Measurements from ENCODE around the gene GPR157.
A peak's percentile ranks its signal among the peaks of the same experiment; 100 is the strongest.
"Not testable (repeated sequence)": the region's sequence is repeated elsewhere in the genome, so short reads cannot be mapped to it uniquely, and the experiment has no call there.

Gene GPR157

DNA sequence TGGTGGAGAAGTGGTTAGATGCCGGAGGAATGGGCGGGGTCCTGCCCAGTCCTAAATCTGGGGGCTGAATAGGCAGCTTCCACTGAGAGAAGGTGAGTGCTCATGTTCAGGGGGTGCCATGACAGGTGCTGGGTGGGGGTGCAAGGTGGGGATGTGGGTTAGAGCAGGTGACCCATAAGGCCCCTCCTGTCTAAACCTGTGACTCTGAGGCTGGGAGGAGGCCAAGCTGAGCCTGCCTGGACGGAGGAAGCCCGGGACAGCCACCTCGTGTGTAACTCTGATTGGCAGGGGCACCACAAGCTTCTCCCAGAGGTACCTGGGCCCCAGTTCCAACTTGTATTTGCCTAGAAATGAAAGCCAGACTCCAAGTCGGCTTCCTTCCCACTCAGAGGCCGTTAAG lies 10.7 kb downstream of the GPR157 start:
- DNase-seq (ENCODE audit: low spot score): no peak

DNA sequence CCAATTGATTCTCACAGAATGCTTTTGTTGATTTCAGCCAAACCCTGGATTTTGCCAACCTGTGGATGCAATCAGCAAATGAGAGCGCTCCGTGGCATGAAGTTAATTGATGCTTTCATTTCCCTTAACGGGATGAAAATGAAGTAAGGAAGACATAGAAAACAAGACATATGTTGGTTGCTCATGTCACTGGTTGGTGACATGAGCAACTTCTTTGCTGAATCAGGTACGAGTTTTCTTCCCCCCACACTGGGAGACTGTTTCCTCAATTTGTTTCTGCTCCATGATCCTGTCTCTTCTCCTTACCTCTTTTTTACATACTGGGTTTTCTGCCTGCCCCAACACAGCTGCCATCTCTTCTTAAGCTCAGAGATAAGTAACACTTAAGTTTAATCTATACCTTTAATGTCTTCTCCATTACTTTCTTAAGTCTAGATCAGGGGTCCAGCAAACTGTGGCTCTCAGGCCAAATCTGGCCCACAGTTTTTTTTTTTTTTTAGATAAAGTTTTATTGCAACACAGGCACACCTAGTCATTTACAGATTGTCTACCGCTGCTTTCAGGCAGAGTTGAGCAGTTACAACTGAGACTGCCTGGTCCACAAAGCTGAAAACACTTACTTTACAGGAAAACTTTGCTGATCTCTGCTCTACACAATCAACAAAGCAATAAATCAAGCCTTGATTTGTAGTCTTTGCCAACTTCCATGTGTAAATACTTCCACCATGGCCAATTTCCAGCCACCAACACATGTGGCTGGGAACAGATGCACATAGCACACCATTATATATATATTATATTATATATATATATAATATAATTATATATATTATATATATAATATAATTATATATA lies 13.3 kb downstream of the GPR157 start:
- DNase-seq (ENCODE audit: low spot score): no peak

DNA sequence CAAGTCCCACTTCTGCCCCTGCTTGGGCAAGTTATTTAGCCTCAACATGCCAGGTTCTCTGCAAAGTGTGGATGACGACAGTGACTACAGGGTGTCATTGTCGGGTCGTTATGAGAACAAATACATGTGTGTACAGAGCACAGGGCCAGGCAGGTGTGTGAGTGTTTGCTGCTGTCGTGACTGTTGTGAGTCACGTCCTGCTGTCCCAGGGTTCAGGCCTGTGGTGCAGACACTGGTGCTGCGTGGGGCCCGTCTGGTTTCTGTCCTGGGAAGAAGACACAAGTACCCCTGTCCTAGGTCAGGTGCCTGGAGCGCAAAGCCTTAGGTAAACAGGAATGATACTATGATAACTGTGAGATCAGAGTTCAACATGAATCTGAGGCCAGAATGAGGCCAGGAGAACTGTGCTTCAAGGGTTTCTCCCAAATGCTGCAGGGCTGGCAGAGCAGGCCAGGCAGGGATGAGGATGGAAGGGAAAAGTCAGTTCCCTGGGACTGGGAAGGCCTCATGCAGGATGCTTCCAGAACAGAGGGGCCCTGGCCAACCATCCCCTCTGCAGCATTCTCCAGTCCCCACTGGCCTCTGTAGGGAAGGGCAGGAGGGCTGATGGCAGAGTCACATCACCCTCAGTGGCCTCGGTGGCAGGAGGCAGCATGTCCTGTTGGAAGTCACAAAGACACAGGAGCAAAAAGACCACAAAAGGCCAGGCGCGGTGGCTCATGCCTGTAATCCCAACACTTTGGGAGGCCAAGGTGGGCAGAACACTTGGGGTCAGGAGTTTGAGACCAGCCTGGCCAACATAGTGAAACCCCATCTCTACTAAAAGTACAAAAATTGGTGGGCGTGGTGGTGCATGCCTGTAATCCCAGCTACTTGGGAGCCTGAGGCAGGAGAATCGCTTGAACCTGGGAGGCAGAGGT lies 15.7 kb downstream of the GPR157 start:
- DNase-seq (ENCODE audit: low spot score): no peak

DNA sequence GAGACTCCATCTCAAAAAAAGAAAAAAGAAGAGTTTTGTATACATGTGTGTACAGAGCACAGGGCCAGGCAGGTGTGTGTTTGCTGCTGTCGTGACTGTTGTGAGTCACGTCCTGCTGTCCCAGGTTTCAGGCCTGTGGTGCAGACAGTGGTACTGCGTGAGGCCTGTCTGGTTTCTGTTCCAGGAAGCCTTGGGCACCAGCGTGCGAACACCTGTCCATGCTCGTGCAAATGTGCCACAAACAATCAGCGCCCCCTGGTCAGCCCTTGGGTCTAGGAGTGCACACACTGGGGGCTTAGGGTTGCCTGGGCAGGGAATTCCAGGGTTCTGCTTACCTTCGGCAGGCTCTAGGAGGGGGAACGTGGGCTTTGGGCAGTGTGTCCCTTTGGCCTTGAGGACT lies 16.9 kb downstream of the GPR157 start:
- DNase-seq (ENCODE audit: low spot score): no peak

DNA sequence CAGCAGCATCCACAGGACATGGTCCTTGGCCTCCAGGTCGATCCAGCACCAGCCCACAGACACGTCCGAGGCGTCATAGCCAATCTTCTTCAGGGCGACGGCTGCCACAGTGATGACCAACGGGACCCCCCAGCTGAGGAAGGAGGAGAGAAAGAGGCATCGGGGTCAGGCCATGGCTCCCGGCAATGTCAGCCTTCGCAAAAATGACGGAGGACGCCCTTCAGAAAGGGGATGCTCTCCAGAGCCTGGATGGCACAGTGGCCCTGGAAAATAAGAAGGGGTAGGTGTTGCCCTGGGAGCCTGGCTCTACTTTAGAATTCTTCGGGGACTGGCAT lies 17.6 kb downstream of the GPR157 start:
- no peak for DNase-seq (ENCODE audit: low spot score)

DNA sequence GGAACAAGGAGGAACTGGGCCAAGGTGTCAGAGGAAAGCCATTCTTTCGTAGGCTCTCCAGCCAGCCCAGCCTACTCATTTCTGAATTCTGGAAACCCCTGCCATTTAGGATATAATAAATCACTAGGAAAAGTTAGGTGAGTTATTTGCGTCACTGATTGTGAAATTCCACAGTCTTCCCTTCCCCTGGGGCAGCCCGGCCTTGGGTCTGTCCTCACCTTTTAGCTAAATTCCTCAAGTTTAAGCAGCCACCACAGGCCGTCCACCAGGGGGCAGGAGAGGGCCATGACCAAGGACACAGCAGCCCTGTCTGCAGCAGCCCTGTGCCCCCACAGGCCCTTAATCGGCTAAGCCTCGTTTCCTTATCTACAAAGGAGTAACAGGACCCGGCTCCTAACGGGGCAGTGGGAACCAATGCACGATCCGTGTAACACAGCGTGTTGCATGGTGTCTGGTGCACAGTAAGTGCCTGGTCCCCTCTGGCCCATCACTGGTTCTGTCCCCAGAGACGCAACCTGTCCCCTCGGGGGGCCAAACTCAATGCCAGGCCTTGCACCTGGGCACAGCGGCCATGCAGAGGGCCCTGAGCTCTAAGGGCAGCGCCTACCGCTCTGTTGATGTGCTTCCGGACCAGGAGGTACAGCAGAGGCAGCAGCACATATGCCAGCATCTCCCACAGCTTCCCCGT lies 18.1 kb downstream of the GPR157 start:
- peak; percentile 85 for DNase-seq (ENCODE audit: low spot score)

DNA sequence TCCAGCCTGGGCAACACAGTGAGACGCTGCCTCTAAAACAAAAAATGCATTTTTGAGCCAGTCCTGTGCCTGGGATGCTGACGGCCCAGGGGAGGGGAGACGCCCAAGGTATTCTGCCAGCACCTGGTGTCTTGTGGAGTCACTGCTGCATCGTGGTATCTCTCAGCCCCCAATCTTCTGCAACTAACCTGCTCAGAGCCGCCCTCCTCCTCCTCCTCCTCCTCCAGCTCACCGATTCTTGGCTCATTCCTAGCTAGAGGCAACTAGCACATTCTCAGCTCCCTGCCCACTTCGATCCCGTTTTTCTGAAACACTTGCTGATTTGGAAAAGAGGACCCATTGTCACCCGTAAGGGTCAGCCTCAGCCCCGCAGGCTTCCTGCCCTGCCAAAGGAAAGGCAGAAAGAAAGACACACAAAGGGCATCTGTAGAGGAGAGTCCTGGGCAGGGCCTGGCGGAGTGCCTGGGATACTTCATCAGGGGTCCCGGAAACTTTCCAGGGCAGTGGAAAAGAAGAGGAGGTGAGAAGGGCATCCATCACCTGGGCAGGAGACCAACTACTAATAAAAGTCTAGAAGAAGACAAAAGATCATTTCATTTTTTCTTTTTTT lies 20.7 kb downstream of the GPR157 start:
- DNase-seq (ENCODE audit: low spot score): no peak

DNA sequence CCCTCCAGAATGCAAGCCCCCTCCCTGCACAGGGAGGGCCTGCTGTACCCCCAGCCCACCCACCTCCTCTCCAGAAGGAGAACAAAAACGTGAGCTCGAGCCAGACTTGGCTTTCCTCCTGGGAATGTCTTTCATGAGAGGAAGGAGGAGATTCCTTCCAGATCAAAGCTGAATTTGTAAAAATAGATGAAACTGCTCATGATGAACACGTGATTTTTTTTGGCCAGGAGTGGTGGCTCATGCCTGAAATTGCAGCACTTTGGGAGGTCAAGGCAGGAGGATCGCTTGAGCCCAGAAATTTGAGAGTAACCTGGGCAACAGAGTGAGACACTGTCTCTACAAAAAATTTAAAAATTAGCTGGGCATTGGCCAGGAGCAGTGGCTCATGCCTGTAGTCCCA lies 21.8 kb downstream of the GPR157 start:
- DNase-seq (ENCODE audit: low spot score): no peak

DNA sequence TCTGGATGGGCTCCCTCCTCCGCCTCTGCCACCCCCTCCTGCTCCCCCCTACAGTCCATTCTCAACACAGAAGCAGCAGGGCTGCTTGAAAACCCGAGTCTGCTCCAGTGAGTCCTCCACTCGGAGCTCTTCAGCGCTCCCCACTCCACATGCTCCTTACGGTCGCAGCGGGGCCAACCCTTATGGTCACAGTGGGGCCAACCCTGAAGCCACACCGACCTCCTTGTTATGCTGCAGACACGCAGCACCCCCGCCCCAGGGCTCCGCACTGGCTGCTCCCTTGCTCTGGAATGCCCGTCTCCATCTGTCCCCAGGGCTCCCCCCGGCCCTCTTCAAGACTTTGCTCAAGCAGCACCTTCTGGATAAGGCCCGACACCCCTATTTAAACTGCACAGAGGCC lies 22.6 kb downstream of the GPR157 start:
- no peak for DNase-seq (ENCODE audit: low spot score)

DNA sequence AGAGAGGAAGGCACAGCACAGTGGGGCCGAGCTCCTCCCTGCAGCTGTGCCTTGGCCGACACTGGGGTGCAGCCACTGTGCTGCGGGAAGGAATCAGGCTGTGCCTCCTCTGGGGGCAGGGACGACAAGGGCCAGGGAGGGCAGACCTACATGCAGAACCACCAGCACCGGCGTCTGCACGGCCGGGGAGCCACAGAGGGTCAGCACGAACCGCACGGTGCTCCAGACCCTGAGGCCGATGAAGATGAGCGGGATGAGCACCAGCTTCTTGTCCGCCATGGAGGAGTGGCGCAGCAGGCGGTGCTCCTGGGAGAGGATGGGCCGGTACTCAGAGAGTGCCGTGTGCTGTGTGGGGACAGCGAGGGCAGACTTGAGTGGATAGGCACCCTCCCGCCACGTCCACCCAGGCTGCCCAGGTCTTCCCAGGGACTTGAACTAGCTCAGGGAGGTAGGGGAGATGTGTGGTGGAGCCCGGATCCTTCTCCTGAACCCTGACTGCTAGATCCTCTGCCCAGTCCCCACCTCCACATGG lies 23.5 kb downstream of the GPR157 start:
- no peak for DNase-seq (ENCODE audit: low spot score)

DNA sequence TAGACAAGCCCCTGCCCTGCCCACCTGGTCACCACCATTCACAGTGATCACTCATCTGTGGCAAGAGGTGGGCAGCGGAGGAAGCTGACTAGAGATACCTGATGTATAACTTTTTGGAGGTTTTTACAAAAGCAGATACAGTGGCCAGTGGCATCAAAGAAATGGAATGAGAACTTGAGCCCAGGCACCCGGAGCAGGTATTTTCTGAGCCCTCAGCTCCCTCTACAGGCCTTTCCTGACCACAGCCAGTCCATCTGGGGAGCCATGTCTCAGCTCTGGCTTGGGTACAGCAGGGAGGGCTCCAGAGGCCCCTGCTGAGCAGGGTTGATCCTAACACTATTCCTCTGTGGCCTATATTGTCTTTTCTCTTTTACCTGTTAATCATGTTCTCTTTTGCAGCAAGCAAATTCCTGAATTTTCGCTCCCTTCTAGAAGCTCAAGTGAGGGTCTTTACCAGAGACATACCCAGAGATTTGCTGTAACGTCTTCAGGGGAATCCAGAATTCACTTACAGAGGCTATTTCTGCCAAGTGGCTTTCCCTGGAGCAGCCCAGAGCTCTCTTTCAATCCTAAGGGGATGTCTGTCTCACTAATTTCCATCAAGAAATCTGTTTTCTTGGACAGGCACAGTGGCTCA lies 27.3 kb downstream of the GPR157 start:
- DNase-seq (ENCODE audit: low spot score): peak; percentile 79

DNA sequence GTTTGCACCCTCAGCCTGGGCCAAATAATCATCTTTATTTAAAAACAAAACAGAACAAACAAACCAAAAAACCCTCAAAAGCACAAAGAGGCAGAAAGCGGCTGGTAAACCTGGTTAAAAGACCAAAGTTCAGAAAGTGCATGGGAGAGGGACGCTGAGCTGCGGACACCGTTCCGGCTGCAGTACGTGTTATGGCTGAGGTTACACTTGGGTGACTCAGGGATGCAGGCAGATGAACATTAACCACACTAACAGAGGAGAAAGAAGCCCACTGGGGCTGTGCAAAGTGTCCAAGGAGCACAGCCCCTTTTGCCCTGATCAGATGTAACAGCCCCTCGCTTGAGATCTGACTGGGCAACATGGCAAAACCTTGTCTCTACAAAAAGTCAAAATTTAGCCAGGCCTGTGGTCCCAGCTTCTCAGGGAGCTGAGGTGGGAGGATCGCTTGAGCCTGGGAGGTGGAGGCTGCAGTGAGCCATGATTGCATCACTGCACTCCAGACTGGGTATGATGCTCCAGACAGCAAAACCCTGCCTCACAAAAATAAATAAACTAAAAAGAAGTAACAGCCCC lies 28.3 kb downstream of the GPR157 start:
- DNase-seq (ENCODE audit: low spot score): peak; percentile 27

DNA sequence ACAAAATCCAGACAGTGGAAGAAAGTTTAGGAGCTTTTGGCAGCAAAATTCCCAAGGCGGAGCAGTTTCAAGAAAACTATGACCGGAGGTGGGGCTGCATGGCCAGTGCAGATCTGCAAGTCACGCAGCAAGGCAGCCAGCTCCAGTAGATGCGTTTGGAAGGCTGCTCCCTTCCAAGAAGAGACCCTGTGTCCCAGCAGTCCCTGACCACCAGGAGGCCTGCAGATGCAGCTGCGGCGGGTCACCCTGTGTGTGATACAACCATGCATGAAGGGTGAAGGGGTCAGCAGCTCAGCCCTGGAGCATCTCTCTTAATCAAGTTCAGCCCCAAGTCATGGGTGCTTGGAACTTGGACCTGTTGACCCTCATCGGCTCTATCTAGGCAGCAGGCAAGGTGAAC lies 29.3 kb downstream of the GPR157 start:
- DNase-seq (ENCODE audit: low spot score): no peak

DNA sequence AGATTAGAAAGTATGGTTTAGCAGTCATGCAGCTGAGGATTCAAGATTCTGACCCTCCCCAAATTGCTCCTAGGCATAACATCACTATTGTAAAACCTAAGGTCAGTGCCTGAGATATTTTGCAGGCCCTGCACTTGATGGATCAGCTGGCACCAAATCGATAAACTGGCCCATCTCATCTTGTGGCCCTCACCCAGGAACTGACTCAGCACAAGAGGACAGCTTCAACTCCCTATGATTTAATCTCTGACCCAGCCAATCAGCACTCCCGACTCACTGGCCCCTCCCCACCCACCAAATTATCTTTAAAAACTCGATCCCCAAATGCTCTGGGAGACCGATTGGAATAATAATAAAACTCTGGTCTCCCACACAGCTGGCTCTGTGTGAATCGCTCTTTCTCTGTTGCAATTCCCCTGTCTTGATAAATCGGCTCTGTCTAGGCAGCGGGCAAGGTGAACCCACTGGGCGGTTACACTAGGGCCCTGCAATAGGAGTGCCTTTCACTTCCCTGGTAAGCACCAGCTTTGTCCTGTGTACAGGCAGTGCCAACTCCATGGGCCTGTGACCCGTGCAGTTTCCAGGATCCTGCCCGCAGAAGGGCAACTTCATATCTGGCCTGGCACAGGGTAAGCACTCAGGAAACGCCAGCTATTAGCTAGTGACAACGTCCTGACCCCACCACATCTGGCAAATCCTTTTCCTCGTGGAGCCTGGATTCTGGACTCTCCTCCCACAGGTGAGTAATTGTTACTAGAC lies 30.8 kb downstream of the GPR157 start:
- DNase-seq (ENCODE audit: low spot score): no peak

DNA sequence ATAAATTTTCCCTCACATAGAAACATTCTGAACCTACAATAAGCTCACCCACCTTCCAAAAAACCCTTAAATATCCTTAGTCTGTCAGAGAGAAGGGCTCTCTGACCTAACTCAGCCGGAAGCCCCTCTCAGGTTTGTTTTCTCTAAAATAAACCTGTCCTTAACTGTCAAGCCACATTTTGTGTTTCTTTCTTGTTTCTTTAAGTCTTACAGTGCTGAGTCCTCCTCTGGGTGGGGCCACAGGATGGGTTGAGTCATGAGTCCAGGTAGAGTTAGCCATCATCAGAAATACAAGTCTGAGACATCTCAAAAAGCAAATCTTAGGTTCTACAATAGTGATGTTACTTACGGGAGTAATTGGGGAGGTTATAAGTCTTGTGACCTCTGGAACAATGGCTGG lies 33.1 kb downstream of the GPR157 start:
- no peak for DNase-seq (ENCODE audit: low spot score)

DNA sequence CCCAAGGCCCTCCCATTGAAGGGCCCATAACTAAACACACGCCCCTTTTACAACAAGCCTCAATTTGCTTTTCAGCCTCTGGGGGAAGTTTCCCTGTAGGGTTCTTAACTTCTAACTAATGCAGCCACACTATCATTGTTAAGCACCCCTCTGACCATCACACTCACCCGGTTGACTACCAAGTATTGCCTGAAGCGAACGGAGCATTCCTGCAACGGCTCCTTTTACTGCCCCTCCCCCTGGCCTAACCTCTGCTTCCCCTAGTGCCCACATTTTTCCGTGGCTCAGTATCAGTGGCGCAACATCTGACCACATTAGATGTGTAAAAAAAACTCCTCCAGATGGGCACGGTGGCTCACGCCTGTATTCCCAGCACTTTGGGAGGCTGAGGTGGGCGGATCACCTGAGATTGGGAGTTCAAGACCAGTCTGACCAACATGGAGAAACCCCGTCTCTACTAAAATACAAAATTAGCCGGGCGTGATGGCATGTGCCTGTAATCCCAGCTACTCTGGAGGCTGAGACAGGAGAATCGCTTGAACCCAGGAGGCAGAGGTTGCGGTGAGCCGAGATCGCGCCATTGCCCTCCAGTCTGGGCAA lies 34.8 kb downstream of the GPR157 start:
- DNase-seq (ENCODE audit: low spot score): not testable (repeated sequence)

DNA sequence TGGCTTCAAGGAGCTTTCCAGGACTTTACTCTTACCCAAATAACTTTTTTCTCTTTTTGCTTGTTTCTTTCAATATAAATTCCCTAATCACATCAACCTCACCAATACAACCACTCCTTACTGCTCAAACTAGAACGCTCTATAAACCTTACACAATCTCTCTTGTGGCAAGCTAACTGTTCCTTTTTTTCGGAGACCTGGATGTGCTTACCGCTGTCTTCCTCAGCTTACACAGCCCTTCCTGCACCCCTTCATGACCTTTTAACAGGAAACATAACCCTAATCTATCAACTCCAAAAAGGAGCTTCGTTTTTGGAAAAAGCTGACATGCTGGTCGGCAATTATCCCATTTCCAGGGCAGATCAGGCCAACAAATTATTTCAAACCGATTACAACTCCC lies 35.3 kb downstream of the GPR157 start:
- no peak for DNase-seq (ENCODE audit: low spot score)

DNA sequence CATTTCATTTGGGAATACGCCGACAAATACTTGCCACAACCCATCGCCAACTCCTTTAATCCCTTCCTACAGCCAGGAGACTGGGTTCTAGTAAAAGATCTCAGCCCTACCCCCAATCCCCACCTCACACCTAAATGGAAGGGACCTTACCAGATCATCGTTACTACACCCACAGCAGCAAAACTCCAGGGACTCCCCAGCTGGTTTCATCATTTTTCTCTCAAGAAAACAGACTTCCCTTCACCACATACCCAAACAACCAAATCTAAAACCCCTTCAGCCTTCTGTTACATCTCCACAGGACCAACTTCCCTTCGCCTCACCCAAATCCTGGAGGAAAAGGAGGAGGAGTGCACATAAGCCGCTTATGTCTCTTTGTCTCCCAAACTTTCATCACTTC lies 35.8 kb downstream of the GPR157 start:
- DNase-seq (ENCODE audit: low spot score): no peak

DNA sequence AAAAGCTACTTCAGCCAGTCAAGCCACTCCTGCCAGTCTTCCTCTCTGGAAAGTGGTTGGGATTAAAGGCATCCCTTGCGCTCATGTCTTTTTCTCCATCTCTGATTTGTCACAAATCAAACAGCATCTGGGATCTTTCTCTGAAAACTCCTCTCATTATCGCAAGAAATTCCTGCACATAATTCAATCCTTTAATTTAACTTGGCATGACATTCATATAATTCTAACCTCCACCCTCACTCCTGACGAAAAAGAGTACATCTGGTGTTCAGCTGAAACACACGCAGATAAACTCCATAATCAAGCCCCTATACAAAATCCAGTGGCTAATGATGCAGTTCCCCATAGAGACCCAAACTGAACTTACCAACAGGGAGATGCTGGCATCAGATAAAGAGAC lies 40.1 kb downstream of the GPR157 start:
- no peak for DNase-seq (ENCODE audit: low spot score)
